Measurements from ENCODE around the gene LRRFIP2.

DNA sequence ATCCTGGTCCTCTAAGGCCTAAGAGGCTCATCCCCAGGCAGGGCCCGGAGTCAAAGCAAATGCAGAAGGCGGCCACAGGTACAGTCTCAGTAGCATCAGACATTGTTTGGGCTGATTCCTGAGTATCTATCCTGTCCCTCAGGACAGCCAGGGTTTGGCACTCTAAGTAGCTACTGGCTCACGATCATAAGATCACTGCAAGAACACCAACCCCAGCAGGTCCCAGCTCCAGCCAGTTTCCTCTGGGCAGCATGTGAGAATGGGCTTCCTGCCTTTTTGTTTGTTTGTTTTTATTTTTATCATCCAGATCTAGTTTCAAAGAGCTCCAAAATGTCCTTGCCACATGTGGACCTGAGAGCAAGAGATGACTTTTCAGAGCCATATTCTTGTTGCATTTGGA, 32.7 kb downstream of the LRRFIP2 start:
- TF ChIP-seq CTCF (IDR thresholded peaks at IDR 0.05) = no peak
- no peak for TF ChIP-seq POLR2AphosphoS5 (IDR thresholded peaks at IDR 0.05)
- TF ChIP-seq POLR2A (IDR thresholded peaks at IDR 0.05) = no peak
